Esophagus mucosa (tissue), 1 donor: Measurements from ENCODE around the gene CHCHD10. TPM values are rescaled to one million over a fixed set of nuclear protein-coding genes. Genes with fewer than 3 reads are reported as not detected.

Experiments used
- ATAC-seq: fragments of 200-7000 bp; cut with Tn5 transposase; one replicate; pipeline ENCODE4 v1.9.1; 2020
- total RNA-seq: library from RNA; stranded (reverse); gene quantifications from one replicate; pipeline ENCODE4 v1.2.4, GENCODE V29; 2023
- donor health status: DM: yes; HTN: yes; CAD: no.

The CHCHD10 gene
- total RNA-seq, 1 donor from 2014 or later, result 124 TPM

- ATAC-seq, result no peak
Observed at GRCh38 chr22:23787600-23787896, 19.8 kb upstream of the CHCHD10 start.

GRCh38 chr22:23786752-23787599 lies 19.2 kb upstream of the CHCHD10 start, which contains the start of gene SMARCB1:
Gene SMARCB1, plus strand, starts transcription at chr22:23786966. Its CDS starts 204 bp downstream, at chr22:23787170.
- ATAC-seq, result peak; percentile 97

- ATAC-seq, result no peak
Observed at GRCh38 chr22:23786261-23786710, 18.5 kb upstream of the CHCHD10 start.

GRCh38 chr22:23784215-23784732 lies 16.5 kb upstream of the CHCHD10 start:
- ATAC-seq, result no peak

DNA sequence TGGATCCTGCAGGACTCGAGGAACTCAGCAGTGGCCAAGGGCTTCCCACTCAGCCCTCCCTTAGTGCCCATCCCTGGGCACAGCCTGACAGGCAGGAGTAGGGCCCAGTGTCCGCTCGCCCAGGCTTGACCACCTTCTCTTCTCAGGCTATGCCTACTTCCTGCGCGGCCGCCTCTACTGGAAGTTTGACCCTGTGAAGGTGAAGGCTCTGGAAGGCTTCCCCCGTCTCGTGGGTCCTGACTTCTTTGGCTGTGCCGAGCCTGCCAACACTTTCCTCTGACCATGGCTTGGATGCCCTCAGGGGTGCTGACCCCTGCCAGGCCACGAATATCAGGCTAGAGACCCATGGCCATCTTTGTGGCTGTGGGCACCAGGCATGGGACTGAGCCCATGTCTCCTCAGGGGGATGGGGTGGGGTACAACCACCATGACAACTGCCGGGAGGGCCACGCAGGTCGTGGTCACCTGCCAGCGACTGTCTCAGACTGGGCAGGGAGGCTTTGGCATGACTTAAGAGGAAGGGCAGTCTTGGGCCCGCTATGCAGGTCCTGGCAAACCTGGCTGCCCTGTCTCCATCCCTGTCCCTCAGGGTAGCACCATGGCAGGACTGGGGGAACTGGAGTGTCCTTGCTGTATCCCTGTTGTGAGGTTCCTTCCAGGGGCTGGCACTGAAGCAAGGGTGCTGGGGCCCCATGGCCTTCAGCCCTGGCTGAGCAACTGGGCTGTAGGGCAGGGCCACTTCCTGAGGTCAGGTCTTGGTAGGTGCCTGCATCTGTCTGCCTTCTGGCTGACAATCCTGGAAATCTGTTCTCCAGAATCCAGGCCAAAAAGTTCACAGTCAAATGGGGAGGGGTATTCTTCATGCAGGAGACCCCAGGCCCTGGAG lies 15.7 kb upstream of the CHCHD10 start:
- no peak for ATAC-seq

DNA sequence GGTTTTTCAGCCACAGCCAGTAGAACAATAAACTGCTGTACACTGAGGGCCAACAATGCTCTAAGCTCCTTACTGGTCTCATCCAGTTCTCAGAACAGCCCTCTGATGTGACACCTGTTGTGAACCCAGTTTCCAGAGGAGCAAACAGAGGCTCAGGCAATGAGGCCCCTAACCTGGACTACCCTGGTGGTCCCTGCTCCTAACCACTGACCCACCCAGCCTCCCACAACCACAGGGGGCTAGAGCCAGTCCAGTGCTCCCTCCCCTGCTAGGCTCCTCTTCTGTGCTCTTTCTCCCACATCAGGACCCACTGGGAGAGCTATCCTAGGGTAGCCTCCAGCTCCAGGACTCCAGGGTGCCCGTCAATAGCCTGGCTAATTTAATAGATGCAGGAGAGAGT lies 14.9 kb upstream of the CHCHD10 start:
- ATAC-seq, result no peak

GRCh38 chr22:23782252-23782651 lies 14.5 kb upstream of the CHCHD10 start:
- ATAC-seq, result no peak

DNA sequence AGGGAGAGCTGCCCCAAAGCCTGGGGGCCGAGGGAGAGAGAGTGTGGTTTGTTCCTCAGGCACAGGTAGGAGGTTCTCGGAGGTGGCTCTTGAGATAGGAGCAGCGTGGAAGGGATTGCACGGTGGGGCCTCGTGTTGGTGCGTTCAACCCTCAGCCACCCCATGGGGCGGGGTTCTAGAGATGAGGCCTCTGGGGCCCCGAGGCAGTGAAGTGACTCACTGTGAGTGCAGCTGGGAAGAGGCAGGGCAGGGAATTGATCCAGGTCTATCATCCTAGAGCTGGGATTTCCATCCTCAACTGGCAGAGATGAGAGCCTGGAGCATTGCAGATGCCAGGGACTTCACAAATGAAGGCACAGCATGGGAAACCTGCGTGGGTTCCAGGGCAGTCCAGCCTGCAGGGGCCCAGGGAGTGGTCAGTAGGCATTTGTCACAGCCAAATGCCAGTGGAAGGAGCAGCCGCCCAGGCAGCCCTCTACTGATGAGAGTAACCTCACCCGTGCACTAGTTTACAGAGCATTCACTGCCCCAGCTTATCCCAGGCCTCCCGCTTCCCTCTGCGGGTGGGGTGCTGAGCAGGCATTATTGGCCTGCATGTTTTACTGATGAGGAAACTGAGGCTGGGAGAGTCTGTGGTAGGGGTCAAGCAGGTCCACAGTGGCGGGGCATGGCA lies 13.9 kb upstream of the CHCHD10 start:
- ATAC-seq, result peak; percentile 80

GRCh38 chr22:23781065-23781464 lies 13.3 kb upstream of the CHCHD10 start:
- no peak for ATAC-seq

DNA sequence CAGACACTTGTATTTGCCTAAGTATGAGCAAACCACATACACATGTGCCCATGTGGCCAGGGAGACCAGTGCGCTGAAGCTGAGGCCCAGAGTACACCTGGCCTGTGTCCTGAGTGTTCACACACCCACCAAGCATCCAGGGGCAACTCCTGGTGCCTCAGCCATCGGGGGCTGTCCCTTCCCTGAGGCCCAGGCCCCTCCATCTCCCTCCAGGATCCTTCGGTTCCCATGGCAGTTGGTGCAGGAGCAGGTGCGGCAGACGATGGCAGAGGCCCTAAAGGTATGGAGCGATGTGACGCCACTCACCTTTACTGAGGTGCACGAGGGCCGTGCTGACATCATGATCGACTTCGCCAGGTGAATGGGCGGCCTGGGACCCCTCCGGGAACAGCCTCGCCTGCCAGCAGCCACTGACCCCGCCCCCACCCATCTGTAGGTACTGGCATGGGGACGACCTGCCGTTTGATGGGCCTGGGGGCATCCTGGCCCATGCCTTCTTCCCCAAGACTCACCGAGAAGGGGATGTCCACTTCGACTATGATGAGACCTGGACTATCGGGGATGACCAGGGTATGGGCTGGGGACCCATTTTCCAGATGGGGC lies 12.5 kb upstream of the CHCHD10 start:
- ATAC-seq, result no peak

- ATAC-seq, result no peak
Observed at GRCh38 chr22:23779731-23780130, 12.0 kb upstream of the CHCHD10 start.

DNA sequence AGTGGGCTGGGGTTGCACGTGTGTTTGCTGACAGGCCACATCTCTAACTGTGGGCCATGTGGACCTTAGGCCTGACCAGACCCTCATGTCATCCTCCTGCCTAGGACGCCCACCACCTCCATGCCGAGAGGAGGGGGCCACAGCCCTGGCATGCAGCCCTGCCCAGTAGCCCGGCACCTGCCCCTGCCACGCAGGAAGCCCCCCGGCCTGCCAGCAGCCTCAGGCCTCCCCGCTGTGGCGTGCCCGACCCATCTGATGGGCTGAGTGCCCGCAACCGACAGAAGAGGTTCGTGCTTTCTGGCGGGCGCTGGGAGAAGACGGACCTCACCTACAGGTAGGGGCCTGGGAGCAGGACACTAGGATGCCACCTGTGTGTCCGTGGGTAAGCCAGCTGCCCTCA lies 11.3 kb upstream of the CHCHD10 start:
- no peak for ATAC-seq

DNA sequence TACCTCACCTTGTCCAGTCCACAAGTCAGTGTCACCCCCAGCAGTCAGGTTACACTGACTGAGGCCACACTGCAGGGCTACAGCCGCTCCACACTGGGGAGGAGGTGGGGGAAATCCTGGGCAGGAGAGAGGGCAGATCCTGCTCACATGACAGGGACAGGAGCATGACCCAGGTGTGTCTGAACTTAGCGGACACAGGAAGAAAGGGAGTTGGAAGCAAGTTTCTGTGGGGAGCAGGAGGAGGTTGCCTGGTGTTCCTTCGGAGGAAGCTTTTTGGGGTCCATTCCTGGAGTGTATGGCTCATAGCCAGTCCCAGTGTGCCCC lies 10.8 kb upstream of the CHCHD10 start:
- ATAC-seq, result no peak

- ATAC-seq, result no peak
Observed at GRCh38 chr22:23777776-23778576, 10.2 kb upstream of the CHCHD10 start.

DNA sequence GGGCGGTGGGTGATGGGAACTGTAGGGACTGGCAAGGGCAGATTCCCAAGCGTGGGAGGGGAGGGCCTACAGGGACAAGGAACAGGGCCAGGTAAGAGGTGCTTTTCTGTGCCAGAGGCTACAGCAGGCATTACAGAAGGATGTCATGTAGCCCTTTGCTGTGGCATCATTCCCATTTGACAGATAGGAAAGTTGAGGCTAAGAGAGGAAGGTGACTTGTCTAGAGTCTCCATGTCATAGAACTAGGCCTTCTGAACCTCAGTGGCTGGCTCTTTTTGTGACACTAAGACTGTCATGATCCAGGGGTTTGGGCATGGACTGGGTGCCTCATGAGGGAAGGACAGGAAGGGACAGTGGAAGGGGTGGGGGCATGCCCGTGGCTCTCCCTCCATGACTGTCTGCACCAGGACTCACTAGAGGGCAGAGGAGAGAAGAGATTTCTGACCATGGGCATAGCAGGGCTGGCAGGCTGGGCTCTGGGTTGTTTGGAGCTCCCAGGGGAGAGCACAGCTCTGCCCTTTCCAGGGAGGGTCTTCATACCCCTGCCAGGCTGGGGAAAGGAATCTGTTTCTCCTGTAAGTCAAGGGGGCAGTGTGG lies 8.1 kb upstream of the CHCHD10 start:
- ATAC-seq, result no peak

GRCh38 chr22:23774922-23775436 lies 7.2 kb upstream of the CHCHD10 start:
- ATAC-seq, result no peak

DNA sequence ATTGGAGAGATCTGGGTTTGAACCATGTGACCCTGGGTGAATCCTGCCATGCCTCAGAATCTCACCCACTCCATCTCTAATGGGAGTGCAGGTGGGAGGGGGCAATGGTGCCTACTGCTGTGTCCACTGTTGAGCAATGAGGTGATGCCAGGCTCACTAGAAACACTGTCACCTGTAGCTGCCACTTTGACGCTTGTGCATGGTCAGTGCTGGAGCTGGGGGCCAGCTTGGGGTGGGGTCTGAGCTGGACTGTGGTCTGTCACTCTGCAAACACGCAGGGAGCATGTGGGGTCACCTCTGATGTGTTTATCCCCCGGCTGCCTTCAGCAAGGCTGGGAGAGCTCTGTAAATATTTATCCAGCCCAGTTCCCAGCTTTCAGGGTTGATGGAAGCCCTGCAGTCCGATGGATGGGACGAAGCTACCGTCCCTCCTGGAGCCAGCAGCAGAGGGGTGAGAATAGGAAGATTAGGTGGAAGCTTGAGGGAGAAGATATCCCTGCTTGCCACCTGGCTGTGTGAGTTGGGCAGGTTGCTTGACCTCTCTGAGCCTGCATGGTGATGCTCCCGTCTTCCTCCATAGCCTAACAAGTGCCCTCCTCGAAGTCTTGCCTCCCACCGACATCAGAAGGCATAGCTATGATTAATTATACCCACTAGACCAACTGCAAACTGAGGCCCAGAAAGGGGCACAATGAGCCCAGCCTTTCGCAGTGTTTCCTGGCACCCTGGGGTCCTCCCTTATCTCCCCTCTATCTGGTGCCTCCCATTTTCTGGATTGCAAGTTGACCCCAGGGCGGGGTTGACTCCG lies 6.5 kb upstream of the CHCHD10 start:
- no peak for ATAC-seq

DNA sequence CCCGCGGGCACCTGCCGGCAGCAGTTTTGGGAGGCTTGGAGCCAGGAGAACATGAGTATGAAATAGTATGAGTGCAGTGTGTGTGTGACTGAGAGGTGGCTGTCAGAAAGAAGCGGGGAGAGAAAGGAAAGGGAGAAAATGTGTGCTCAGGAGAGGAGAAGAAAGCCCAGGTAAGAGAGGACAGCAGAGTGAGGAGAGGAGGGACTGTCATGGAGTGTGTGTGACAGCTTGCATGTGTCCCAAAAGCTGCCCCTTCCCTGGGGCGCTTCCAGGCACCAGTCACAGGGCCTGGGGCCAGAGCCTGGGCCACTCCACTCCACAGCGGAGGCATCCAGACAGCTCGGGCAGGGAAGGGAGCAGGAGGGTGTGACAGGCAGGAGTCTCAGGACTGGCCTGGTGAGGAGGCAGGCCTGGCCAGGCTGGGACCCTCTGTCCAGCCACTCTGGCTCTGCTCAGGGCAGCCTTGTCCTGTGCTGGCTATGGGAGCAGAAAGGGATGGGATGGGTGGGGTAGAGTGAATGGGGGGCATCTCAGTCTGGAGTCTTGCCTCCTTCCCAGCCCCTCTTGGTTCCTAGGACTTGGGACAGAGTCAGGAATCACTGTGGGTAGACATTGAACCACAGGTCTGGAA lies 5.8 kb upstream of the CHCHD10 start:
- ATAC-seq, result peak; percentile 12

DNA sequence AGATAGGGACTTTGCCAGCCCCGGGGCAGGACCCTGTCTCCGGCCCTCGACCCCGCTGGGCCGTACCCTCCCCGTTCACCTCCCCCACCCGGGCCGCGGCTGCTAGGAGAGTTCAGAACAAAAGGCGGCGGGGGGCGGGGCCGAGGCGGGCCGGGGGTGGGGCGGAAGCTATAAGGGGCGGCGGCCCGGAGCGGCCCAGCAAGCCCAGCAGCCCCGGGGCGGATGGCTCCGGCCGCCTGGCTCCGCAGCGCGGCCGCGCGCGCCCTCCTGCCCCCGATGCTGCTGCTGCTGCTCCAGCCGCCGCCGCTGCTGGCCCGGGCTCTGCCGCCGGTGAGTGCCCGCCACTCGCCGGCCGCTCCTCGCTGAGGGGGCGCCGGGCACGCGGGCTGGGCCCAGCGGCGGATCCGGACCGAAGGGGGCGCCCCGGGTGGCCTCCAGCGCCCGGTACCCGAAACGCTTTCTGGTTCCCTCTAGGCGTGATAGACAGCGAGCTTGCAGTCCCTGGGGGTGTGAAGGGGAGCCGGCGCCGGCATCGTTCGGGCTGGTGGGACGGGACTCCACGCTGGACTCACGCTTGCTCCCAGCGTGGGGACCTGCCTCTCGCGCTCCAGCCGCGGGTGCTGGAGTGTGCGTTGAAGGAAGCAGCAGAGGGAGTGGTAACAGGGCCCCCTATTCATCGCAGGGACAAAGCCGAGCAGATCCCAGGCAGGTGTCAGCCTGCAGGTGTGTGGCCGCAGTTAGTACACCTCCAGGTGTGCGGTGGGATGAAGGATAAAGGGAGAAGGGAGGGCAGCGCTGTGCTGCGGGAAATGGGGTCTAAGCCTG lies 5.1 kb upstream of the CHCHD10 start, which contains the start of gene MMP11:
Gene MMP11, plus strand, starts transcription at position 201 of the 825 bp plus-strand sequence. Its CDS starts 22 bp downstream, at position 223.
- ATAC-seq, result peak; percentile 43
